Adrenal gland (tissue), 5 donors: Measurements from ENCODE around the gene ARHGEF16.

Source experiments
- CTCF ChIP-seq, 6 experiments: fragments of 450-650 bp in 4 of 6; fragments of 200-600 bp in 2 of 6; sonication (generic) in 1 of 6; IDR thresholded peaks; 1 replicate in 5 of 6; 2 replicates in 1 of 6; pipeline versions ENCODE4 v1.5.1 to v1.8.0; 2016 to 2021; ENCODE audit warnings: antibody characterized with exemption in 6 of 6, mild to moderate bottlenecking in 2 of 6, moderate library complexity in 1 of 6
- POLR2A ChIP-seq, 2 donors: fragments of 450-650 bp; IDR thresholded peaks; one replicate each; pipeline ENCODE4 v1.6.1; 2017; ENCODE audit warnings: antibody characterized with exemption in 2 of 2, mild to moderate bottlenecking in 2 of 2, moderate library complexity in 1 of 2
- donor health status: DM: no; HTN: no; CAD: no.

DNA sequence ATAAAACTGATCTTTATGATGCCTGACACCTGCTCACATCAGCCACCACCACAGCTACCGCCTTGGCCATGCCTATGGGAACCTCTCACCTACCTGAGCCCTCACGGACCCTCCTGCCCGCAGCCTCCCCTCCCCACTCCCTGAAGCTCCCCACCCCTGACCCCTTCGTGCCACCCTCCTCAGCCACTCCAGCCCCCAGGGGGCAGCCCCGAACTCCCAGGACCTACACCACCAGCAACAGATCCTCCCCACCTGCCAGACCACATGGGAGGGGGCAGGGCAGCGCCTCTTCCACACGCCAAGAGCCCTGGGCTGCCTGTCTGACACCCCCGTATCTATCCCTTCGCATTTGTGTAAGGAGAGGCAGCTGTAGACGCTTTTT lies 14.2 kb upstream of the ARHGEF16 start:
- TF ChIP-seq POLR2A (IDR thresholded peaks at IDR 0.05) (no peak), CTCF (IDR thresholded peaks at IDR 0.05) (no peak)
